NCI-H146 (cell line): ENCODE data around the gene CDIP1.
"Not testable (repeated sequence)": the region's sequence is repeated elsewhere in the genome, so short reads cannot be mapped to it uniquely, and the experiment has no call there.

ENCODE experiments used
- DNase-seq: peaks from one replicate; lab custom pipeline; 2025; lab: John Stamatoyannopoulos, UW

The CDIP1 gene

GRCh38 chr16:4538350-4539235 is at the start of gene CDIP1:
Gene CDIP1 (minus strand): TSS chr16:4538773. CDS start chr16:4514130, 24,643 bp downstream.
- peak; percentile 98 for DNase-seq

DNA sequence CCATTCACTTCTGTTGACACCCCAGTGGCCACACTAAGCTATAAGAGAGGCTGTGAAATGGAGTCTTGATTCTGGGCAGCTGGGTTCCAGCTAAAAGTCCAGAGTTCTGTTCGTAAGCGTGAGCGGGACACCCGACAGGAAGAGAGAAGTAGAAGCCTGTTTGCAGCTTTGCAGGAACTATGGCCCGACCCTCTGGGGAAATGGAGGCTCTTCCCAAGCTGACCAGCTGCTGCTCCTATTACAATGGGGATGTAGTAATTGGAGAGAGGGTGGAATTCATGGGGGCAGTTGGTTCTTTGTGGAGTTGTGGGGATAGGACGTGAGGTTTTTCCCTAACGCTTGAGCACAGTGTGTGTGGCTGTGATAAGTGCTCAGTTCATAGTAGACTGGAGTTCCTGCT is 47.7 kb upstream of the CDIP1 start:
- DNase-seq: no peak

- no peak for DNase-seq
Measured at GRCh38 chr16:4583906-4584305, 45.3 kb upstream of the CDIP1 start.

DNA sequence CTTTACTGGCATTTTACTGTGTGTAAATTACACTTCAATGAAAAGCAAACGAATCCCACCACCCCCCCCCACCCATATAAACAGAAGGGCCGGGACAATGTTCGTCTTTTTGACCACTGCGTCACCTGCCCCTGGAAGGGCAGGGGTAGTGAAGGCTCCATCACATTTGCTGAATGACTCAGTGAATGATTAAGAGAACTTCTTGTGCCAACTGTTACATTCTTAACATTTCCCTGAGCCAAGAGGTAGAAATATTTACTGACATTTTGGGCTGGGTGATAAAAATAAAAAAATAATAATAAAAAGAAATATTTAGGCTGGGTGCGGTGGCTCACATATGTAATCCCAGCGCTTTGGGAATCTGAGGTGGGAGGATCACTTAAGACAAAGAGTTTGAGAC is 41.7 kb upstream of the CDIP1 start:
- no peak for DNase-seq

- DNase-seq: peak; percentile 96
Measured at GRCh38 chr16:4578961-4579530, 40.5 kb upstream of the CDIP1 start.

DNA sequence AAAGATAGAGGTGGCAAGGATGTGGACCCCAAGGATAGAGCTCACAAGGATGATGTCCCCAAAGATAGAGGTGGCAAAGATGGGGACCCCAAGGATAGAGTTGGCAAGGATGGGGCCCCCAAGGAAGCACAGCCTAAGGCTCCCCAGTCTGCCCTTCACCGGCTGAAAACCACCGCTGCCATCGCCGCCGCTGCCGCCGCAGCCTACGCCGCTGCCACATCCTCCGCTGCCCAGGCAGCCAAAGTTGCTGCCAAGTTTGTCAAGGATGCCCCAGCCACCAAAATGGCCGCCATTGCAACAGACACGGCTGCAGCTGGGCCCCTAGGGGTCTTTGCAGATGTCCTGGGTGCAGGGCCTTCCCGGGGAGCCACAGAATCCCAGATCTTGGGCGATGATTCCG is 37.4 kb upstream of the CDIP1 start:
- no peak for DNase-seq

GRCh38 chr16:4574919-4575705 is 36.5 kb upstream of the CDIP1 start:
- DNase-seq: no peak

DNA sequence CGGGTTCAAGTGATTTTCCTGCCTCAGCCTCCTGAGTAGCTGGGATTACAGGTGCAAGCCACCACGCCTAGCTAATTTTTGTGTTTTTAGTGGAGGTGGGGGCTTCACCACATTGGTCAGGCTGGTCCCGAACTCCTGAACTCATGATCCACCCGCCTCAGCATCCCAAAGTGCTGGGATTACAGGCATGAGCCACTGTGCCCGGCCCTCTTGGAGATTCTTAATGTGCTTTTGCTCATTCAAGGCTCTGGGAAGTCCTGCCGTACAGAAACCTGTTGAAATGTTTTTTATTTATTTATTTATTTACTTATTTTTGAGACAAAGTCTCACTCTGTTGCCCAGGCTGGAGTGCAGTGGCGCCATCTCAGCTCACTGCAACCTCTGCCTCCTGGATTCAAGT is 35.4 kb upstream of the CDIP1 start:
- not testable (repeated sequence) for DNase-seq

DNA sequence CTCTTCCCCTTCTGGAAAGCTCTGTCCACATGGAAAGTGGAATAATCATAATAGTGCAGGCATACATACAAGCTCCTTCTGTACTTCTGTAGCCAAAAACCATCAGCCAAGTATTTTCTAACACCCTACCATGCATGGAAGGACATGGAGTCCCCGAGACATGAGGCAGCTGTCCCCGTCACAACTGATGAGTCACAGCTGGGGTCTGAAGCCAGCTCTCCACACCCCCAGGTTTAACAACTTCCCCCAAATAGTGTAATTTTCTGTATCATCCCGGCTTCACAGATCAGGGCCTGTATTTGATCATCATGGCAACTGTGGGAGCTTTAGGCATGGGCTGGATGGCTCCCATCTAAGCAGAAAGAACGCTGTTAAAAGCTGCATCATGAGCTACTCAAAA is 34.1 kb upstream of the CDIP1 start:
- no peak for DNase-seq

GRCh38 chr16:4570688-4571321 is 32.2 kb upstream of the CDIP1 start:
- peak; percentile 19 for DNase-seq

DNA sequence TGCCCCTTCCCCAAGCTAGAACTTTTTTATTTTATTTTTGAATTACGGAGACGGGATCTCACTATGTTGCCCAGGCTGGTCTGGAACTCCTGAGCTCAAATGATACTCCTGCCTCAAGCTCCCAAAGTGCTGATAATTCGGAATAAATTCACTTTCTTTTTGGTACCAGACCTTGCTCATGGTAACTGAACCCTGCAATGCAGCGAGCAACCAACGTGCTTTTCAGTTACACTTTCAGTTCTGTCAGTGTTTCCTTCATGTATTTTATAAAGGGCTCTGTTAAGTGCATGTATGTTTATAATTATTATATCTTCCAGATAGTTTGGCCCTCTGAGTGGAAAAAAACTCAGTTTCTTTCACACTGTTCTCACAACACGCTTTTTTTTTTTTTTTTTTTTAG is 31.5 kb upstream of the CDIP1 start:
- DNase-seq: no peak

DNA sequence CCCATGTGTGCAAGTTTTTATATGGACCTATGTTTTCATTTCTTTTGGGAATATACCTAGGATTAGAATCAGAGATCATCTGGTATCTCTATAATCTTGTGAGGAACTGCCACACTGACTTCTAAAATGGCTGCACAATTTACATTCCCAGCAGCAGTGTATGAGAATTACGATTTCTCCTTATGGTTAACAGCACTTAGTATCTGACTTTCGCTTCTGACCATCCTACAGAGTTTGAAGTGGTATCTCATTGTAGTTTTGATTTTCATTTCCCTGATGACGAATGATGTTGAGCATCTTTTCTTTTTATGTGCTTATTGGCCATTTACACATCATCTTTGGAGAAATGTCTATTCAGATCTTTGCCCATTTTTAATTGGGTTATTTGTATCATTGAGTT is 27.6 kb upstream of the CDIP1 start:
- DNase-seq: no peak

DNA sequence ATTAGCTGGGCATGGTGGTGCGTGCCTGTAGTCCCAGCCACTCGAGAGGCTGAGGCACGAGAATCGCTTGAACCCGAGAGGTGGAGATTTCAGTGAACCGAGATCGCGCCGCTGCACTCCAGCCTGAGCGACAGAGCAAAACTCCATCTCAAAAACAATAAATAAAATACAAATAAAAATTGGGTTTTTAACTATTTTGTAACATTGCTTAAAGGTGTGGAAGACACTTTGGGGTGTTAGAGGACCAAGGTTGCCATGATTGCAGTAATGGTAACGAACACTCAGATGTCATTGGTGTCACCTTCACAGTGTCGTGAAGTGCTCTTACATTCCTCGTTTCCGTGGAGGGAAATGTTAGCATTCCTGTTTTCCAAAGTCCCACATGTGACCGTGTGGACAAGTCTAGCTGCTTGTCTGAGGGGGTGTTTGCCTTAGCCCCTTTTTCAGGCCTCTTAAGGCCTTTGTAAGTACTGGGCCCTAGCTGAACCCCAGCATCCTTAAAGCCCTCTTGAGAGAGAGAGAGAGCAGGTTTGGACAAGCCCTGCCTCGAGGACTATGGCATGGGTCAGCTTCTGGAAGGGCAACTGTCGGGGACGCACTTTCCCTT is 26.2 kb upstream of the CDIP1 start:
- no peak for DNase-seq

DNA sequence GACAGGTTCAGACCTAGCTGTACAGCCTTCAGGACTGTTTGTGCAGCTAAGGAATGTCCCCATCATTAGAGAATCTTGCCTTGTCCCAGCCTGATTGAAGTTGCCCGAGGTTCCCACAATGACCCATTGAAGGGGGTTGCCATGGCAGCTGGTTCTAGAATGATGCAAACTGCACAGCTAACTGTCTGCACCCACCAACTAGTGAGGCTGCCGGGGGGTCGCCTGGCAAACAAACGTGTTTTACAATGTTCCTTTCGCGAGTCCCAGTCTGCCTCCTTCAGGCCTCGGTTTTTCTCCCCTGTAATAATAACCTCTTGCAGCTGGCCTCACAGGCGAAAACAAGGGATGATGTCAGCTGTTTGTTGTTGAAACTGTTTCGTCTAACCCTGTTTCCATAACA is 23.0 kb upstream of the CDIP1 start:
- DNase-seq: no peak

- no peak for DNase-seq
Measured at GRCh38 chr16:4557973-4558372, 19.4 kb upstream of the CDIP1 start.

GRCh38 chr16:4556580-4556979 is 18.0 kb upstream of the CDIP1 start:
- DNase-seq: no peak

DNA sequence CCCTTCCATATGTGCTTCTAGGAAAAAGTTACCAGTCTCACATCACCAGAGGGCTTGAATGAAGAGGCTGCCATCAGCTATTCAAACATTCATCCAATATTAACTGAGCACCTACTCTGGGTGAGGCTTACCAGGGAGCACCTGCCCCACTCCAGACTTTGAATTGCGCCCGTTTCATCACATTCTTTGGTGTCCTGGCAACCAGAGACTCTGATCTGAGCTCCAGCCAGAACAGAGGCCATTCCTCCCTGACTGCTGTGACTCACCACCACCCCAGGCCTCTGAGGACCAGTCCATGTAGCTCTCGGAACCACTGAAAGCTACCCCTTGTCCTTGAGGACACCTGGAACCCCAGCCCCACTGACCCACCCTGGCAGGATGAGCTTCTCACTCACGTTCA is 17.5 kb upstream of the CDIP1 start, which contains the start of gene C16orf96:
C16orf96 (plus strand) TSS at position 229 of the 400 bp plus-strand sequence; CDS start at position 379, 150 bp downstream.
- no peak for DNase-seq

DNA sequence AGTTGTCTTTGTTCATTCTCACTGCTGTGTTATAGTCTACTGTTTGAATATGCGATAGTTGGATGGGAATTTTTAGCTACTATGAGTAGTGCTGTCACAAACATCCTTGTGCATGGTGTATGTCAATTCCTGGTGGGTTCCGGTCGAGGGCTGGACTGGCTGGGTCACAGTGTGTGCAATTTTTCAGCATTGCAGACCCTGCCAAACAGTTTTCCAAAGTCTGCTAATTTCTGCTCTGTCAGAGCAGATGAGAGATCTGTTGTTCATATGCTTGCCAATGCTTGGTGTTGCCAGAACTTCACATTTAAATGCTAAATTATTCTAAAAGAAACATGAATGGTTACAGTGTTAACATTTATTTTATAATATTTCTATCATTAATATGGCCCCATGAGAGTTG is 14.0 kb upstream of the CDIP1 start:
- DNase-seq: no peak

GRCh38 chr16:4550591-4550990 is 12.0 kb upstream of the CDIP1 start:
- DNase-seq: no peak

DNA sequence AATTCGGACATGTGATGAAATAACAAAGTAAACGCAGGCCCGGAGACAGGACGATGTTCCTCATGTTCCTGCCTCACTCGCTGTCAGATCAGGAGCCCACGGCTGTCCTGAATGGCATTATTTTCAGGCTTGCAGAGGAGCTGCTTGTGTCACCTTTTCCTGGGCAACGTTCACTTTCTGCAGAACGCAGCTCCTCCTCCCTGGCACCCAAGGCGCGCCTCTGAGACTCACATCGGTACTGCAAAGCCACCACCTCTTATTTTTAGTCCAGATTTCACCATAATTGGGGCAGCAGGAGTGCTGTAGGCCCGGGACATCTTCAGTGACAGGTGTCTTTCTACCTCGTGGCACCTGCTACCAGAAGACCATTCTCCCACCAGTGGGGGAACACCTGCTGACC is 9.6 kb upstream of the CDIP1 start:
- no peak for DNase-seq

DNA sequence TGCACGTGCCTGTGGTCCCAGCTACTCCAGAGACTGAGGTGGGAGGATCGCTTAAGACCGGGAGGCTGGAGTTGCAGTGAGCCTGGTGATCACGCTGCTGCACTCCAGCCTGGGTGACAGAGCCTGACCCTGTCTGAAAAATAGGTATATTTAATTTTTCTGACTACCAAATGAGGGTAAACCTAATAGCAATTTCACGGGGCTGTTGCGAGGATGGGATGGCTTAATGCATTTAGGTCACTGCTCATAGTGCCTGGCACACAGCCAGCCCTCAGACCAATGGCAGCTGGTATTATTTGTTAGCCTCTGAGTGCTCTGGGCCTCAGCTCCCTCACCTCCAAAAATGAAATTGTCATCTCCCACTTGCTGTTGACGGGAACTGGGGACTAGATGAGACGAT is 5.9 kb upstream of the CDIP1 start:
- no peak for DNase-seq
